GM18517 (cell line): Measurements from ENCODE around the gene KIF25.
"Not testable (repeated sequence)": the region's sequence is repeated elsewhere in the genome, so short reads cannot be mapped to it uniquely, and the experiment has no call there.

Experiments
- ATAC-seq: cut with Tn5 transposase; IDR thresholded peaks from one replicate; pipeline ENCODE4 v1.9.1; 2021; ENCODE audit warnings: mild to moderate bottlenecking, moderate library complexity; ENCODE audit not compliant: unreplicated experiment

KIF25 gene

GRCh38 chr6:167974640-167975344 lies 22.7 kb upstream of the KIF25 start:
- ATAC-seq = no peak

- ATAC-seq = no peak
Measured at GRCh38 chr6:167975458-167975857, 22.0 kb upstream of the KIF25 start.

- ATAC-seq = not testable (repeated sequence)
Measured at GRCh38 chr6:167976116-167976657, 21.3 kb upstream of the KIF25 start.

GRCh38 chr6:167976708-167977107 lies 20.8 kb upstream of the KIF25 start:
- no peak for ATAC-seq

GRCh38 chr6:167977717-167978467 lies 19.6 kb upstream of the KIF25 start:
- ATAC-seq = no peak

- no peak for ATAC-seq
Measured at GRCh38 chr6:167978607-167979006, 18.9 kb upstream of the KIF25 start.

GRCh38 chr6:167979436-167980139 lies 17.9 kb upstream of the KIF25 start:
- ATAC-seq = no peak

GRCh38 chr6:167980911-167981580 lies 16.4 kb upstream of the KIF25 start:
- ATAC-seq = no peak

- no peak for ATAC-seq
Measured at GRCh38 chr6:167981916-167982462, 15.5 kb upstream of the KIF25 start.

- no peak for ATAC-seq
Measured at GRCh38 chr6:167984144-167984719, 13.2 kb upstream of the KIF25 start.

GRCh38 chr6:167984876-167985604 lies 12.4 kb upstream of the KIF25 start:
- no peak for ATAC-seq

GRCh38 chr6:167985911-167986595 lies 11.4 kb upstream of the KIF25 start:
- no peak for ATAC-seq

- no peak for ATAC-seq
Measured at GRCh38 chr6:167987396-167988153, 9.9 kb upstream of the KIF25 start.

- ATAC-seq = no peak
Measured at GRCh38 chr6:167988154-167988495, 9.3 kb upstream of the KIF25 start.

GRCh38 chr6:167988945-167989841 lies 8.3 kb upstream of the KIF25 start:
- no peak for ATAC-seq

GRCh38 chr6:167990016-167990945 lies 7.2 kb upstream of the KIF25 start:
- ATAC-seq = no peak
